ENCODE data around the gene KIF16B.
A peak's percentile ranks its signal among the peaks of the same experiment; 100 is the strongest.
"Not testable (repeated sequence)": the region's sequence is repeated elsewhere in the genome, so short reads cannot be mapped to it uniquely, and the experiment has no call there.

The KIF16B gene

DNA sequence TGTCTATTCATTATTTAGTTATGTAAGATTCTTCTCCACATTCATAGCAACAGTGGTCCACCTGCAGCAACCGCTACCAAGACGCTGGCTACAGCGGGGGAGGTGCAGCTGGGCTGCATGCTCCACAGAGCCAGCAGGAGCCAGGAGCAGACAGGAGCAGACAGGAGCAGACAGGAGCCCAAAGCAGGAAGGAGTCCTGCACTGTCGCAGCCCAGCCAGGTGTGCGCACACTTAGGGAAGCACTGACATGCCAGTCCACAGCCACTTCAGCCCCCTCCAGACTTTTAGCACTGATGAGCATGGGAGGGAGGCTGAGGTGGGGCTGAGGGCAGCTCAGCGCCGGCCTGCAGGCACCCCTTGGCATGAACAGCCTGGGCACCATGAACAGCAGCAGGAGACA is 19.6 kb downstream of the KIF16B start:
- no peak for DNase-seq

DNA sequence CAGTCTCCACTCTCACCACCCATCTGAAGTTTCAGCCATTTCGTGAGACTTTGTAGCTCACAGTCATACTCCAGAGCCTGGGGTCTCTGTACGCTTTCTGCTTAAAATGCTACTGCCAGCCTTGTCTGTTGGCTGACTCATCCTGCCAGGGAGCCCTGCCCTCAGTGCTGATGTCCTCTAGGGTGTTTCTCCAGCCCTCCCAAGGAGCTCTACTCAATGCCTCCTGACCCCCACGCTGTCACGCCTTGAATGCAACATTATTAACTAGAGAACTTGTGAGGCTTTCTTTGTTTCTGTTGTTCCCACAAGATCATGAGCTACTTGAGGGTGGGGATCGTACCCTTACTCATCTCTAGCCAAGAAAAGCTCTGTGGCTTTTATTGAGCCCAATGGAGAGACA is 20.1 kb downstream of the KIF16B start:
- no peak for DNase-seq

DNA sequence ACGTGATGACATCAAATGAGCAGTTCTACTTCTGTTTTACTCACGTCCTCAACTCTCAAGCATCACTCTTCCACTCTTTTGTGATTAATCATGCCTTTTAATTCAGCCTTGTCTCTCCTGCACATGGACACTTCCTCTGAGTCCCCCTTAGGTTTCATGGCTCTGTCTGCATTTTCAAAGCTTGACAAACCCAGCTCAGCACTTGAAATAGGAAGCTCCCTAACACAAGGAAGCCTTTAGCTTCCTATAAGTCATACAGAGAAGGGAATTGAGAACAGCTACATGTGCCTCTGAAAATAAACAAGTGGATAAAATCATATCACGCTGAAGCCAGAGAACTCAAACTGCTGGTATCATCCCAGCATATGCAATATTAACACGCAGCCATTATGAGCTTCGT is 21.2 kb downstream of the KIF16B start:
- no peak for DNase-seq

DNA sequence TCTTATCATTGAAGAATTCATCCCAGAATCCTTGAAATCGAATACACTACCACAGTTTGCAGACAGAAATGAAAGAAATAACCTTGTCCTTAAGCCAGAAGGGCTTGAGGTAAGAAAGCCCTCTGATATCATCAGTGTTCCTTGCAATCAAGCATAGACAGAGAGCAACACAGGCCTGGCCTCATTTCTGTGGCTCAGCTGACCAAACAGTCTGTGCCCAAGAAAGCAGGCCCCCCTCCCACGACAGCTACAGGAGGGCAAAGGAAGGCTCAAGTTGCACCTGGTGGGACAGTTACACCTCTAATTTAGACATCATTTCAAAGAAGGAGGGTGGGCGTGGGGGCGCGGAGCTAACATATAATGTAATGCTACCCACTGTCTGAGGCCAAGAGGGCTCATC is 21.6 kb downstream of the KIF16B start:
- DNase-seq, result no peak

DNA sequence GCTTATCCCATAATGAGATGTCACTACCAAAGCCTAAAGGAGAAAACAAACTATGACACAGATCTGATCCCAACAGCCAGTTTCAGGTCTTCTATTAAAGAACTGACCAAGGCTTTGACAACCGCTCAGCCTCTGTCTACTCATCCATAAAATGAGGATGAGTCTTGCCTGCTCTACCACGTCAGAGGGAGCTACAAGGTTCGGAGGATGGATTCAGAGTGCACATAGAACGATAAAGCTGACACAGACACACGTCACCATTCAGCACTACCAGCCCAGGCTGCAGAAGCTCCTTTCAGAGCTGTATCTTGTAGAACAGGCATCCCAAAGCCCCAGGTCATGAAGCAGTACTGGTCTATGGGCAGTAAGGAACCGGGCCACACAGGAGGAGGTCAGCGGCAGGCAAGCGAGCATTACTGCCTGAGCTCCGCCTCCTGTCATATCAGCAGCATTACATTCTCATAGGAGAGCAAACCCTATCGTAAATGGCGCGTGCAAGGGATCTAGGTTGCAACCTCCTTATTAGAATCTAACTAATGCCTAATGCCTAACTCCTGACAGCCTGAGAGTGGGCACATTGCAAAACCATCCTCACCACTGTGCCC is 25.1 kb downstream of the KIF16B start:
- peak; percentile 81 for DNase-seq

- no peak for DNase-seq
Observed at GRCh38 chr20:16544949-16545348, 28.3 kb downstream of the KIF16B start.

- no peak for DNase-seq
Observed at GRCh38 chr20:16542477-16542876, 30.8 kb downstream of the KIF16B start.

- DNase-seq, result no peak
Observed at GRCh38 chr20:16541878-16542277, 31.4 kb downstream of the KIF16B start.

DNA sequence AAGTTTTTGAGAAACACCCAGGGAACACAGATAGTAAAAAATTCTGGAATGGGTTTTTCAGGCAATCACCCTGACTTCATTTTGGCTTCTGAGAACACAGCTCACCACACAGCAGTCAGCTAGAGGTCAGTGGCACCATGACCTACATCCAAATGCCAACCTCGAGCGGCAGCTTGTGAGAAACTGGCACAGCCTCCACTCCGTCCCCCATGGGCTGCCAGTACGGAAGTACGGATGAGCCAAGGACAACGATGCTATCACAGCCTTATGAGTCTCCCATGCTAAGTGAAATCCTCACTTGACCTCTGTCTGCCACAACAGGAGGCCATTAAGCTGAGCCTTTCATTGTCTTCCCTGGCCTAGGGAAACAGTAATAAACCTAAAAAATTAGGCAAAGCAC is 32.0 kb downstream of the KIF16B start:
- no peak for DNase-seq

DNA sequence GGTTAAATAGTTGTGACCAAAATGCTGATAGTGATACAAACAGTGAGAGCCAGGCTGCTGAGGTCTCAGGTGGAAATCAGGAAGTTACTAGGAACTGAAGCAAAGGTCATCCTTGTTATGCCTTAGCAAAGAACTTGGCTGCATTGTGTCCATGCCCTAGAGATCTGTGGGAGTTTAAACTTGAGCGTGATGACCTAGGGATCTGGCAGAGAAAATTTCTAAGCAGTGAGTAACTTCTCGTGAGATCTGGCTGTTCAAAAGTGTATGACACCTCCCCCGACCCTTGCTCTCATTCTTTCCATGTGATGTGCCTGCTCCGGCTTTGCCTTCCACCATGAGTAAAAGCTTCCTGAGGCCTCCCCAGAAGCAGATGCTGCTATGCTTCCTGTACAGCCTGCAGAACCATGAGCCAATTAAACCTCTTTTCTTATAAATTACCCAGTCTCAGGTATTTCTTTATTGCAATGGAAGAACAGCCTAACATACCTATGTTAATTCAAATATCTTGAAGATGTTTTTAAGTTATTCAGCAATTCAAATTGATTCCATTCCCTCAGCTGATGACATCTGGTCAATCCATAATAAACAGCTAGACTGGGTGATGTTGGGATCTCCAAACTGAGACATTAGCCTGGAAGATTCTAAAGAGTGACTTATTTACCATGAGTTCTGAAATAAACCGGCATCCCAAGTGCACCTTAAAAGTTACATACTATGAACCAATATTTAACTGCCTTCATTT is 33.8 kb downstream of the KIF16B start:
- no peak for DNase-seq

DNA sequence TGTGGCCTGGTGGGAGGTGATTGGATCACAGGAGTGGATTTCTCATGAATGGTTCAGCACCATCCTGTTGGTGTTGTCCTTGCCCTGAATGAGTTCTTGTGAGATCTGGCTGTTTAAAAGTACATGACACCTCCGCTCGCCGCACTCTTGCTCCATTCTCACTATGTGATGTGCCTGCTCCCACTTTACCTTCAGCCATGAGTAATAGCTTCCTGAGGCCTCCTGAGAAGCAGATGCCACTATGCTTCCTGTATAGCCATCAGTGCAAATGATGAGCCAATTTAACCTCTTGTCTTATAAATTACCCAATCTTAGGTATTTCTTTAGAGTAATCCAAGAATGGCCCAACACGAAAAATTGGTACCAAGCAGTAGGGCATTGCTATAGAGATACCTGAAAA is 34.5 kb downstream of the KIF16B start:
- DNase-seq, result peak; percentile 21

DNA sequence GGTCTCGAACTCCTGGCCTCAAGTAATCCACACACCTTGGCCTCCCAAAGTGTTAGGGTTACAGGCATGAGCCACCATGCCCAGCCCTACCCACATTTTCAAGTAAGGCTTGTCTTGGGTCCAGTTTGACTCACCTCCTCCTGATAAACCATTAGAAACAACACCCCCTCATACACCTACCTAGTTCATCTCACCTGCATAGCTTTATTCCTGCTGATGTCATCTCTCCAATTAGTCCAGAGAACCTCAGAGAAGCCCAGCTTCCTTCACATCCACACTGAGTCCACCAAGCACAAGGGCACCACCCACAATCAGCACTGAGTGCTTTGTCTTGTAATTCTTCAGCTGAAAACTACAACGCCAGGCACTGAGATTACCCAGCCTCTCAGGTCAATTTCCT is 35.3 kb downstream of the KIF16B start:
- peak; percentile 60 for DNase-seq

DNA sequence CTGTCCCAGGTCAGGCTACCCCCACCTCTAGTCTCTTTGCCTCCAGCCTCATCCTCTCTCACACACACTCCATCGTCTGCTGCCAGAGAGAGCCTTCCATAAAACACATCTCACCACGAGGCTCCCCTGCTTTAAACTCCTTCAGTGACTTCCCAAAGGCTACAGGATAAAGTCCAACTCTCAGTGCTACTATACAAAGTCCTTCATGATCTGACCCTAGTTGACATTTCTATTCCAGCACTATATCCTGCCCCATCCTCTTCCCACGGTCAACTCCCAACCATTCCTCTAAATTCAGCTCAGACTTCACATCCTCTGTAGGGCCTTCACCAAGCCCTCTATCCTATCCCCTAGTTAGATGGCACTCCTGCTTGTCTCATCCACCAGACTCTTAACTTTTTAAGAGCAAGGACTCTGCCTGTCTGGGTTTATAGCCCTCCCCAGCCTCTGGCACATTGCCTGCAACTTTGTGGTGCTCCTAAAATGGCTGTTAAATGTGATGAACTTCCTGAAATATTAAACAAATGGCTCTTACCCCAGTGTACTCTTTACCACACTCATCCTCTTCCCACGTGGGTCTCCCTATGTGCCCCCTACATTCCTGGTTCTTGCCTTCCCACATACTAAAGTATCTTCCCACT is 36.1 kb downstream of the KIF16B start:
- no peak for DNase-seq

DNA sequence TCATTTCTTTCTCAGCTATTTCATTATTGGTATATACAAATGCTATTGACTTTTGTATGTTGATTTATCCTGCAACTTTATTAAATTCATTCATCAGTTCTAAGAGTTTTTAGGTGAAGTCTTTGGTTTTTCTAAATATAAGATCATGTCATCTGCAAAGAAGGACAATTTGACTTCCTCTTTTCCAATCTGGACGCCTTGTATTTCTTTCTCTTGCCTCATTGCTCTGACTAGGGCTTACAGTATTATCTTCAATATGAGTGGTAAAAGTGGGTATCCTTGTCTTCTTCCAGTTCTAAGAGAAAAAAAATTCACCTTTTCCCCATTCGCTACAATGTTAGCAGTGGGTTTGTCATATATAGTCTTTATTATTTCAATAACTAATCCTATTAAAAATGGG is 38.0 kb downstream of the KIF16B start:
- no peak for DNase-seq

DNA sequence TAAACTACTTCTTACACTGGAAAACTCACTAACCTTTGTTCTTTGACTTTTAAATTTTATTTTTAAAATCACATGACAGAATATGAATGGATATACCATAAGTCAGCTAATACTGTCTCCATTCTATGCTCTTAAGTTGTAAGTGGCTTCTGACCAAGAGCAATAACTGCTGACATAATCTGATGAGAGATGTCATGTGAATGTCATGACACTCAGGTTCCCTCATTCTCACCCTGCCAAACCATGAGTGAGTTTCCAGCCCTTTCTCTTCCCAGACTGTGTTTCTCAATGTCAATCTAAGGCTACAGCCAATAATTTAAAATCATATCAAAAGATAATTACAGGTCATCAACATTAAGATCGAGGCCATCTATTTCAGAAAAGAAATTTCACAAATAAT is 39.7 kb downstream of the KIF16B start:
- no peak for DNase-seq

DNA sequence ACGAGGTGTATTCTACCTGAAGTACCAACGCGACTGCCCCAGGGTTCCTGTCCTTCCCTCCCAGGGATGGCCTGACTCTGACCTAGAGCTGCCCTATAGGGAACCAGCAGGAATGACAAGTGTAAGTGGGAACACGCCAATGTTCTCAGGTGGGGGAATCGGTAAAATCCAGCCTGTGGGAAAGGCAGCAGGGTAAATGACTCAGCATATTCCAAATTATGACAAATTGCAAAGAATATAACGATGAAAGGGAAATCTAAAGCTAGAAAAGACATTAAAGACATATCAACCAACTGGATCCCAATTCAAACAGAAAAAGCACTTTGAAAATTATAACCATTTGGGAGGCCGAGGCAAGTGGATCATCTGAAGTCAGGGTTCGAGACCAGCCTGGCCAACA is 41.8 kb downstream of the KIF16B start:
- DNase-seq, result no peak

DNA sequence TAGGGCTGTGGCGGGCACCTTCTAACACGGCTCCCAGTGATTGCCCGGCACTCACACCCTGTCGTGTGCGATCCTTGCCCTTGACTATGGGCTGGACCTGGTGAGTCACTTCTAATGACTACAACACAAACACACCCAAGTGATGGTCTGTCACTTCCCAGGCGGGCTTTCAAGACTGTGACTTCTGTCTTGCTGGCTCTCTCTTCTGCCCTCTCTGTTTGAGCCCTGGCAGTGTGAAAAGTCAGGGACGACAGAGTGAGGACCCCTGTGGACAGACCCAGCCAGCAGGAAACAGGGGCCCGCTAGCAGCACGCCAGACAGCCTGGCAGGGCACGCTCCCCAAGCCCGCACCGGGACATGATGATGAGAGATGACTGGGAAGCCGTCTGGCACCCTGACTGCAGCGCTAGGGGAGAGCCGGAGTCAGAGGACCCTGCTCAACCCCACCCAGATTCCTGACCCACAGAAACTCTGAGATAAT is 43.0 kb downstream of the KIF16B start:
- DNase-seq, result no peak

DNA sequence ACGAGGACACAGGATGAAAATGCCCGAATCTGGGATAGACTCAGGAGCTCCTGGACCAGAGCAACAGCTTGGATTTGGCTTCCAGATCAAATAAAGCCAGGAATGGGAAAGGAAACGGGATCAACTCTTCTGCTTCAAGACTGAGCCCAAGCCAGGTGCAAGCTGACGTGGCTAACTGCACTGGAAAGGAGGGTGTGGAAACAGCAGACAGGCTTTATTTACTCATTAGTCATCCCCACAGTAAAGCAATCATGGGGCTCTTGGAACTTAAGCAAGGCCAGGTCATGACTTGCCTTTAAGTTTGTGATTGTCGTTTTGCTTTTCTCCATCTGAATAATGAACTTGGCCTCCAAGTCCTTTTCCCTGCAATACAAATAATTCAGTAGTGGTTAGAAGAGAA is 45.2 kb downstream of the KIF16B start:
- peak; percentile 61 for DNase-seq

DNA sequence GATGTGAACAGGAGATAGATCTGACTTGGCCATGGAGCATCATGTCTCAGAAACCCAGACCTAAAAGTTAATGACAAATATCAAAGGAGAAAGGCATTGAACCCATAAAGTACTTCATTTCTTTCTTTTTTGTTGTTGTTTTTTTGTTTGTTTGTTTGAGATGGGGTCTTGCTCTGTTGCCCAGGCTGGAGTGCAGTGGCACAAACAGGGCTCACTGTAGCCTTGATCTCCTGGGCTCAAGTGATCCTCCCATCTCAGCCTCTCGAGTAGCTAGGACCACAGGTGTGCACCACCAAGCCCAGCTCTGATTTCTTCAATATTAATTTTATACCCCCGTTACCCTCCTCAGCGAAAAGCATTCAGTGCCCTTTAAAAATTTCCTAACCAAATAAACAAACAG is 45.8 kb downstream of the KIF16B start:
- no peak for DNase-seq

- no peak for DNase-seq
Observed at GRCh38 chr20:16526433-16527380, 46.5 kb downstream of the KIF16B start.

GRCh38 chr20:16522651-16523050 is 50.6 kb downstream of the KIF16B start:
- DNase-seq, result not testable (repeated sequence)

- DNase-seq, result no peak
Observed at GRCh38 chr20:16520154-16520553, 53.1 kb downstream of the KIF16B start.

DNA sequence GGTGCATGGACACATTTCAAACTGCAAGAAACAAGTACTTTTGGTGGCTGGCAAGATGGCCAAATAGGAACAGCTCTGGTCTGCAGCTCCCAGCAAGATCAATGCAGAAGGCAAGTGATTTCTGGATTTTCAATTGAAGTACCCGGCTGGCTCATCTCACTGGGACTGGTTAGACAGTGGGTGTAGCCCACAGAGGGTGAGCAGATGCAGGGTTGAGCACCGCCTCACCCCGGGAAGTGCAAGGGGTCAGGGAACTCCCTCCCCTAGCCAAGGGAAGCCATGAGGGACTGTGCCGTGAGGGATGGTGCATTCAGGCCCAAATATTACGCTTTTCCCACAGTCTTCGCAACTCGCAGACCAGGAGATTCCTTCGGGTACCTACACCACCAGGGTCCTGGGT is 53.6 kb downstream of the KIF16B start:
- DNase-seq, result not testable (repeated sequence)
